GM18520 (cell line): ENCODE measurements around the gene RNF168.
A peak's percentile ranks its signal among the peaks of the same experiment; 100 is the strongest.
"Not testable (repeated sequence)": the region's sequence is repeated elsewhere in the genome, so short reads cannot be mapped to it uniquely, and the experiment has no call there.

ENCODE experiments used
- ATAC-seq: cut with Tn5 transposase; IDR thresholded peaks from one replicate; pipeline ENCODE4 v1.9.1; 2021; ENCODE audit not compliant: unreplicated experiment

RNF168 gene, protein sequence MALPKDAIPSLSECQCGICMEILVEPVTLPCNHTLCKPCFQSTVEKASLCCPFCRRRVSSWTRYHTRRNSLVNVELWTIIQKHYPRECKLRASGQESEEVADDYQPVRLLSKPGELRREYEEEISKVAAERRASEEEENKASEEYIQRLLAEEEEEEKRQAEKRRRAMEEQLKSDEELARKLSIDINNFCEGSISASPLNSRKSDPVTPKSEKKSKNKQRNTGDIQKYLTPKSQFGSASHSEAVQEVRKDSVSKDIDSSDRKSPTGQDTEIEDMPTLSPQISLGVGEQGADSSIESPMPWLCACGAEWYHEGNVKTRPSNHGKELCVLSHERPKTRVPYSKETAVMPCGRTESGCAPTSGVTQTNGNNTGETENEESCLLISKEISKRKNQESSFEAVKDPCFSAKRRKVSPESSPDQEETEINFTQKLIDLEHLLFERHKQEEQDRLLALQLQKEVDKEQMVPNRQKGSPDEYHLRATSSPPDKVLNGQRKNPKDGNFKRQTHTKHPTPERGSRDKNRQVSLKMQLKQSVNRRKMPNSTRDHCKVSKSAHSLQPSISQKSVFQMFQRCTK

DNA sequence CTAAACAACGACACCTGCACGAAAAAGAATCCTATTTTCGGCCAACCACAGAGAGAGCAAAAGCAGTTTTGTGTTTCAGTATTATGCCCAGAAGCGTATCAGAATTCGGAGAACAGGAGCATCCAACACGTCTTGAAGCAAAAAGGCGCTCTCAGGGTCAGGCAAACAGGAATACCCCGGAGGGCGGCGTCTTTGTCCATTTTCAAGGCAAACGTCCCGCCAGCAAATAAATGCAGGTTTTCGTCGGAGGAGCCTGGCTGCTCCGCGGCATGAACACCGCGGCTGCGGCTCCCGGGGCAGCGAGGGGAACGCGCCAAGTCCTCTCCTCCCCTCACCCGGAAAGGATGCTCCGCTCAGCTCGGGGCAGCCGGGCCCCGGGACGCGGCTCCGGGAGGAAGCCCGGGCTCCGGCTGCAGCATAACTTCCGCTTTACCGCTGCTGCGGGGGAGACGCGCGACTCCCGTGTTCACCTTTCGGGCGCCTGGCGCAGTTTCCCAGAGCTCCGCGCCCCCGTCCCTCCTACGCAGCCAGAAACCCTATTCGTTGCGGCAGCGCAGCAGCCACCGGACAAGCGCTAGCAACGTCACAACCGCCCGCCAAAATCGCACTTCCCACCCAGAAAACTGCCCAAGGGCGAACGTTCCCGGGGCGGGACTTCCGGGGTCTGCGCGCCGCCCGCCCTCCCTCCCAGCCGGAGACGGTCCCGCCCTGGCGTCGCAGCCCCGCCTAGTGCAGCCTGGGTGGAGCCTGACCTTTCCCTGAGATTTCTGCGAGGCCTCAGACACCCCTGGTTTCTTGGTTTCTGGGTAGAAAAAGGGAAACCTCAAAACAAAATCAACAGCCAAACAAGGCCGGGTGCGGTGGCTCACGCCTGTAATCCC lies at the start of gene RNF168:
Gene RNF168 (minus strand): TSS at position 573 of the 881 bp plus-strand sequence. CDS start 595 bp downstream, outside the sequence.
- peak; percentile 66 for ATAC-seq

DNA sequence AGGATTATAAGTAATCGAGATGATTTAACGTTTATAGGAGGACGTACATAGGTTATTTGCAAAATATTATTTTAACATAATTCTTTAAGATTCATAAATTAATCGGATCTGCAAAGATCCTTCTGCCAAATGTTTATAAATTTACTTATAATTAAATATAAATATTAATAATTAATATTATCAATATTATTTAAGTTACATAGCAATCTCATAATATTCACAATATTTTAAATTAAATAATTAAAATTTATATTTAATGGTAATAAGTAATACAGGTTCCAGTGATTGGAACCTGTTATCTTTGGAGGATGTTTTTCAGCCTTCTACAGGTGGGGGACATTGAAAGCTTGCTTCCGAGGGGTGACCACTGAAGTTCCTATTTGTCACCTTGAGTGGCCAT lies 48.7 kb upstream of the RNF168 start:
- ATAC-seq, result no peak

DNA sequence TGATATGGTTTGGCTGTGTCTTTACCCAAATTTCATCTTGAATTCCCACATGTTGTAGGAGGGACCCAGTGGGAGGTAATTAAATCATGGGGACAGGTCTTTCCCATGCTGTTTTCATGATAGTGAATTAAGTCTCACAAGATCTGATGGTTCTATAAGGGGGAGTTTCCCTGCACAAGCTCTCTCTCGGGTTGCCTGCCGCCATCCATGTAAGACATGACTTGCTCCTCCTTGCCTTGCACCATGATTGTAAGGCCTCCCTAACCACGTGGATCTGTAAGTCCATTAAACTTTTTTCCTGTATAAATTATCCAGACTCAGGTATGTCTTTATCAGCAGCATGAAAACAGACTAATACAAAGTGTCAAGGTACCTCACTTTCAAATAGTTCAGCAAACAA lies 46.6 kb upstream of the RNF168 start:
- ATAC-seq, result not testable (repeated sequence)

DNA sequence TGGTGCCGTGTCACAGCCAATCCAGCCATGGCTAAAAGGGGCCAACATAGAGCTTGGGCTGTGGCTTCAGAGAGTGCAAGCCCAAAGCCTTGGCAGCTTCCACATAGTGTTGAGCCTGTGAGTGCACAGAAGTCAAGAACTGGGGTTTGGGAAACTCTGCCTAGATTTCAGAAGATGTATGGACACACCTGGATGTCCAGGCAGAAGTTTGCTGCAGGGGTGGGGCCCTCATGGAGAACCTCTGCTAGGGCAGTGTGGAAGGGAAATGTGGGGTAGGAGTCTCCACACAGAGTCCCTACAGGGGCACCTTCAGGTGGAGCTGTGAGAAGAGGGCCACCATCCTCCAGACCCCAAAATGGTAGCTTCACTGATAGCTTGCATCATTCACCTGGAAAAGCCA lies 45.7 kb upstream of the RNF168 start:
- ATAC-seq, result not testable (repeated sequence)

DNA sequence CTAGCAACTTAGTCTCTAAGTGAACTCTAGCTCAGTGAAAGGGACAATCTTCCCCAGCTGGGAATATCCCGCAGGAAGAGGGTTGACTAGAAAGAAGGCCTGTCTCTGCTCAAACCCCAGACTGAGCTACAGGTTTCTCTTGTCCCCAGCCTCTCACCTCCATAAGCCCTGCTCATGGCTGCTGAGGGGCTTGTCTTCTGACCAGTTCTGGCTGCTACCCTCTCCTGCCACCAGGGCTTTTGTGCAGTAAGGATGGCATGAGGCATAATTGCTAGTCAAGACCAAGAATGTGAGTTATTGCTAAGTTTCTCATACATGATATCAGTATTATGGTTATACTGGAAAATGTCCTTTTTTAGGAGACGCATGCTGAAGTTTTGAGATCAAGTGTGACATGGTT lies 43.5 kb upstream of the RNF168 start:
- no peak for ATAC-seq

DNA sequence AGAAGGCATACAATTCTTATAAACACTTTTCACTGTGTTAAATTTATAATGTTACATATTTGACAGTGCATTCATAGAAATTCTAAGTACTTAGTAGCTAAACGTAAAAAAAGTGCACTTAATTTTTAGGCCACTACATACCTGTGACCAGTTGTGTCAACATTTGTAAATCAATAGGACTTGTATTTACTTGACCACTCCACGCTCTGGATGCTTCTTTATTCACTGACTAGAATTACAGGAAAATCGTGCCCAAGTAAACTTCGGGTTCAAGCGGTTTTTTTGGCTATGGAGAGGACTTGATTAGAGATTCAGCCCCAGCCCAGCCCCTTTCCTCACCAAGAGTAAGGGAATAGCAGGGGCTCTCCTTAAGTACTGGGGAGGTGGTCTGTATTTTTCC lies 43.0 kb upstream of the RNF168 start:
- no peak for ATAC-seq

DNA sequence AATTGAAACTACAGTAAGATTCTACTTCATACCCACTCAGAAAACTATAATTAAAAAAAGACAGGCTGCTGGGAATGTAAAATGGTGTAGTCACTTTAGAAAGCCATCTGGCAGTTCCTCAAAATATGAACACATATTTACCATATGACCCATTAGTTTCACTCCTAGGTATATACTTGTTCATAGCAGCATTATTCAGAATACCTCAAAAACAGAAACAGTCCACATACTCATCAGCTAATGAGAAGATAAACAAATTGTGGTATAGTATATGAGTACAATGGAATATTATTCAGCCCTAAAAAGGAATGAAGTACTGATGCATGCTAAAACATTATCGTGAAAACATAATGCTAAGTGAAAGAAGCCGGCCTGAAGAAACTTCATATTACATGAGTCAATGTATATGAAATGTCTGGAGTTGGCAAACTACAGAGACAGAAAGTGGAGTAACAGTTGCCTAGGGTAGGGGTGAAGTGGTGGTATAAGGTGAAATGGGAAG lies 41.0 kb upstream of the RNF168 start:
- ATAC-seq, result no peak

DNA sequence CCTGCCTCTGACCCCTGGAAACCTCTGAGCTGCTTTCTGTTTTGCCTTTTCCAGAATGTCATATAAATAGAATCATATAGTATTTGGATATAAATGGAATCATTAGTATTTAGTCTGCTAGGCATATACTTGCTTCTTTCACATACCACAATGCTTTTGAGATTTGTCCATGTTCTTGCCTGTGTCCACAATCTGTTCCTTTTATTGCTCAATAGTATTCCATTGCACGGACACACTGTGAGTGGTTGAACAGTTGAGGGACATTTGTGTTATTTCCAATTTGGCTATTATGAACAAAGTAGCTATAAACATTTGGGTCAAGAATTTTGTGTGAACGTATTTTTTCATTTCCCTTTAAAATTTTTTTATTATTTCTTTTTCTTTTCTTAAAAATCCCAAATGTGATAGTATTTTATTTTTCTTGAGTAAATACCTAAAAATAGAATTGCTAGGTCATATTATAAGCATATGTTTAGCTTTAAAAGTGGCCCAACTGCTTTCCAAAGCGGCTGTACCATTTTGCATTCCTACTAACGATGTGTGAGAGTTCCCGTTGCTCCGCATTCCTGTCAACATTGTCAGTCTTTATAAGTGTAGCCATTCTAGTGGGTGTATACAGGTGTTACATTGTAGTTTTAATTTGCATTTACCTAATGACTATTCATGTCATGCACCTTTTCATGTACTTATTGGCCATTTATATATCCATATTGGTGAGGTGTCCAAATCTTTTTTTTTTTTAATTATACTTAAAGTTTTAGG lies 38.3 kb upstream of the RNF168 start:
- no peak for ATAC-seq

DNA sequence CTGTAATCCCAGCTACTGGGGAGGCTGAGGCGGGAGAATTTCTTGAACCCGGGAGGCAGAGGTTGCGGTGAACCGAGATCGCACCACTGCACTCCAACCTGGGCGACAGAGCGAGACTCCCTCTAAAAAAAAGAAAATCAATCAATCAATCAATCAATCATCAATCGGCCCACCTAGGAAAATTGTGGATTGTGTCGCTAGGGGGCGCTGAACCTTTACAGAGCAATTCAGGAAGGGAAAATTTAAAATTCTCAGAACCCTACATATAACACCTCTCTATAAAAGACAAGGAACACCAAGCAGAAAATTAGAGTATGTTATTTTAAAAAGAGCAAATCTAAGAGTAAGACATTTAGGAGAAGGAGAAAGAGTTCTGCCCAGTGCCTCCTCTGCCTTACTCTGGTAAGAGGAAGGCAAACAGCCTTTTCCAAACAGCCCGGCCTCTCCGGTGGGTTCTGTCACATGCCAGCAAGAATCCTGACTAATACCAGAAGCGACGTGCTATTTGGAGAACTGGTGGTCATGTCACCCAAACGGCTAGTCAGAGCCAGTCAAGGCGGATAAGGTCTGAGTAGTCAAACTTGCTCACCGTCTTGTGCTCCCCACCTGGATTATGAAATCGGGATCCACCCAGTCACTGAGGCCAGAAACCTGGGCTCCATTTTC lies 33.9 kb upstream of the RNF168 start:
- no peak for ATAC-seq

DNA sequence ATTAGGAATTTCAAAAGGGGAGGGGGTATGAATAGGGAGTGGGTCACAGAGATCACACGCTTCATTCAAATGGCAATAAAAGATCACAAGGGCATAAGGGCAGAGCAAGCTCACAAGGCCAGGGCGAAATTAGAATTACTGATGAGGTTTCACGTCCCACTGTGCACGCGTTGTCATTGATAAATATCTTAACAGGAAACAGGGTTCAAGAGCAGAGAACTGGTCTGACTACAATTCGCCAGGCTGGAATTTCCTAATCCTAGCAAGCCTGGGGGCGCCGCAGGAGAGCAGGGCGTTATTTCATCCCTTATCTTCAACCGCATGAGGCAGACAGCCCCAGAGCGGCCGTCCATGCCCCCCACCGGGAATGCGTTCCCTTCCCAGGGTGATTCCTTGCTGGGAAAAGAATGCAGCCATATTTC lies 29.7 kb upstream of the RNF168 start:
- no peak for ATAC-seq

DNA sequence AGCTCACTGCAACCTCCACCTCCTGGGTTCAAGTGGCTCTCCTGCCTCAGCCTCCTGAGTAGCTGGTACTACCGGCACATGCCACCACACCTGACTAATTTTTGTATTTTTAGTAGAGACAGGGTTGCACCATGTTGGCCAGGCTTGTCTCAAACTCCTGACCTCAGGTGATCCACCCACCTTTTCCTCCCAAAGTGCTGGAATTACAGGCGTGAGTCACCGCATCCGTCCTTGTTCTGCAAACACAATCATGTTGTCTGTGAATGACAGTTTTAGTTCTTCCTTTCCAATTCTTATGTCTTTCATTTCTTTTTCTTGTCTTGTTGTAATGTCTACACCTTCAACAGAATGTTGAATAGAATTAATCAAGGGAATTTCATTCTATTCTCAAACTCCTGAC lies 27.9 kb upstream of the RNF168 start:
- ATAC-seq, result no peak

DNA sequence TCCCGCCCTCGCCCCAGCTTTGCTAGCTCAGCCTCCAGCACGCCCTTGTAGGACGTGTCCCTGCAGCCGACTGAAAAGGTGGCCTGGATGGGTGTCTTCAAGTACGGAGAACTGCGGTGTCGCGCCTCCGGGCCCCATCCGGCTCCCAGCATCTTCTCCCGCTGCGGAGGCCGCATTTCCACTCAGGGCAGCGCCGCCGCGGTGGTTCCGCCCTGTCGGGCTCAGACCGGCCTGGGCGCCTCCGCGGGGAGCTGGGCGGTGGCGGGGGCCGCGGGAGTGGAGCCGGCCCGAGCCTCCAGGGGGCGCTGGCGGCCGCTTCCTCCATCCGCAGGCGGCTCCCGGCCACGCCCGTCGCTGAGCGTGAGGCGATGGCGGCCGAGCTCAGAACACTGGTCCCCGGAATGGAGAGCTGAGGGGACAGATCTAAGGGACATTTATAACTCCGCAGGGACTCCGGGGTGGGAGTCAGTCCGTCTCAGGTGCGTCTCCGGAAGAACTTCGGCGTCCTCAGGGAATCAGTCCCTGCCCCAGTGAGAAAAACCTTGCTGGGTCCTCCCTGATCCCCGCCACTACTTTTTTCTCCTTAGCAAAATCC lies 25.2 kb upstream of the RNF168 start:
- peak; percentile 52 for ATAC-seq

DNA sequence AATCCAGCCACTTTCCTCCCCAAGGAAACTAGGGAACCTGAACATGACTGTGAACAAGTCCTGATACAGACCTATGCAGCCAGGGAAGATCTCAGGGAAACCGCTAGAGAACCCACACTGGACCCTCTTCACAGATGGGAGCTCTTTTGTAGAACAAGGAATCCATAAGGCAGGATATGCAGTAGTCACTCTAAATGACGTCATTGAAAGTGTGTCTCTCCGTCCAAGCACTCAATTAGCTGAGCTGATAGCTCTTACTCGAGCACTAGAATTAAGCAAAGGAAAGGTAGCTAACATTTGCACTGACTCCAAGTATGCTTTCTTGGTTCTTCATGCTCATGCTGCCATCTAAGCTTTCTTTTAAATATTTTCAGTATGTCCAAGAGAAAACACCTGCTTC lies 21.6 kb upstream of the RNF168 start:
- no peak for ATAC-seq

DNA sequence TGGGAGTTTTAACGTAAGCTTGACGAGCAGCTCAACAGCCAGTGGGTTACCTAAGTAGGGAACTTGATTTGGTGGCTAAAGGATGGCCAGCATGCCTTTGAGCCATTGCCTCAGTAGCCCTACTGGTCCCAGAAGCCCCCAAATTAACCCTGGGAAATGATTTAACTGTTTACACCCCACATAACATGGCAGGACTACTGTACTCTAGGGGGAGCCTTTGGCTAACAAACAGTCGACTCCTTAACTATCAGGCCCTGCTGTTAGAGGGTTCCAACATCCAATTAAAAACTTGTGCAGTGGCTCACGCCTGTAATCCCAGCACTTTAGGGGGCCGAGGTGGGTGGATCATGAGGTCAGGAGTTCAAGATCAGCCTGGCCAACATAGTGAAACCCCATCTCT lies 21.0 kb upstream of the RNF168 start:
- no peak for ATAC-seq

DNA sequence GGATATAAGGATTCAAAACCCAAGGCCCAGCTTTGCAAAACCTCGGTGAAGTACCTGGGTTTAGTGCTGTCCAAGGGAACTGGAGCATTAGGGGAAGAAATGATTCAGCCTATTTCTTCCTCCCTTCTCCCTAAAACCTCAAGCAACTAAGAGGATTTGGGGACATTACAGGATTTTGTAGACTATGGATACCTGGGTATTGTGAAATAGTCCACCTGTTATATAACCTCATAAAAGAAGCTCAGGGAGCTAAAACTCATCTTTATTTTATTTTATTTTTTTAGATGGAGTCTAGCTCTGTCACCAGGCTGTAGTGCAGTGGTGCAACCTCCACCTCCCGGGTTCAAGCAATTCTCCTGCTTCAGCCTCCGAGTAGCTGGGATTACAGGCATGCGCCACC lies 20.3 kb upstream of the RNF168 start:
- ATAC-seq, result no peak

DNA sequence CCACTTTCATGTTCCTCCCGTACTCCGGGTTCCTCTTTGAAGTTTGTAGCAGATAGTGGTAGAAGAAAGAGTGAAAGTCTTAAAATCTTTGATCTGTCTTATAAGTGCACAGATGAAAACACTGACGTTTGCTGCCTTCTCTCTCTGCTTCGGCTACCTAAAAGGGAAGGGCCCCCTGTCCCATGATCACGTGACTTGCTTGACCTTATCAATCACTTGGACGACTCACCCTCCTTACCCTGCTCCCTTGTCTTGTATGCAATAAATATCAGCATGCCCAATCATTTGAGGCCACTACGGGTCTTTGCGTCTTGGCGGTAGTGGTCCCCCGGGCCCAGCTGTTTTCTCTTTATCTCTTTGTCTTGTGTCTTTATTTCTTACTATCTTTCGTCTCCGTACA lies 17.7 kb upstream of the RNF168 start:
- not testable (repeated sequence) for ATAC-seq

DNA sequence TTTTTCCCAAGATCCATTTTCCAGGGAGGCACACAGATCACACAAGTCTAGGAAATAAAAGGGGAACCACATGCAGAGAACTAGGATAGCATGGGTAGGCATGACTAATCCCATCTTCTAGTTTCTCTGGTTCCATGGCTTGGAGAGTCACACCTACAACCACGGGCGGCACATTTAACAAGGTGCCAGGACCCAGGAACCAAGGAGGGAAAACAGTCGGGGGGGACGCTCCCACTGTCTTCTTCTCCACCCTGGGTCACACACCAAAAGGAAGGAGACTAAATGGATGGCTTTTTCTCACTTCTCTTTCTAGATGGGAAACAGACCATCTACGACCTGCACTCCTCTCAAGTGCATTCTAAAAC lies 16.1 kb upstream of the RNF168 start:
- no peak for ATAC-seq

DNA sequence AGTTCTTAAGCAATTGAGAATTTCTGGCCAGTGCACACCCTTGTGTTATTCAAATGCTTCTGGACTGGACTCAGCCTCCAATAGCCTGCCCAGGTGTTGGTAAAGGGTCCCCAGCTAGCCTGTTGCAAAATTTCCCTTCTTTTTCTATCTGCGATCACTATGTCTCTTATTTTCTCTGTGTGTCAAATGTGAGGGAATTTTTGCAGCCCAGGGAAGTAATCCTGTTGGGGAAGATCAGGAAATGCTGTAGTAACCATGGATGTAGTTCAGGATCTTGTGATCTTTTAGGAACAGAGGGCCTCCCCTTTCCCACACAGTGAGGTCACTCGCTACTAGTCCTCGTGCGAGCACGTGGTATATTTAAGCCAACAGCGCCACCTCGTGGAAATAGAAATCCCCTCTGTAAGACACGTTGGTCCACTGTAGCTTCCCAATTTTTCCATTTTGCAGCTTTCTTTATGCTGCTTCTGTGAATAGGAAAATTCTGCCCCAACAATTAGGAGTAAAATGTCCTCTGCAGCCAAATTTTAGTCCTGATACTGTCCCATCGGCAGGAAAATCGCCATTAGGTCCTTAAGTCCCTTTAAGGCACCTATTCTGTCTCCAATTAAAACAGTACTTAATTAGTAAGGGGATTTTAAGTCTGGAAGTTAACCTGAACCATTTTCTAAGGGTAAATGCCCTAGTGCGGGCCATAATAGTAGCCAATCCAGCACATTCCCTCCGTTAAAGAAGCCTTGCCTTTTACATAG lies 15.6 kb upstream of the RNF168 start:
- ATAC-seq, result no peak

DNA sequence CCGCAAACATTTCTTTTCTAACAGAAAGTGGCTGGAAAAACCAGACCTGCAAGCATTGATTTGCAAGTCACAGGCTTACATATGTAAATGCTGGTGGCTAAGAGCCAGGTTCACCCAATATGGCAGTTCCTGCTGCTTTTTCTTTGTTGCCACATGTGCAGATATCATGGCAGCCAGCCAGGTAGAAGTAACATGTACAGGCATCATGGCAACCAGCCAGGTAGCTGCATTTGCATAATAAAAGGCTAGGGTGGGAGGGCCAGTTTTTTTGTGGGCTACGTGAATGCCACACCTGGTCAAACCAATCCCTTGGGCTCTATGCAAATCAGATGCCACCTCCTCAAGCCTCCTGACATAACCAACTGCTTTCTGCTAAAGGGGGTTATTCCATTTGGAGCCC lies 14.4 kb upstream of the RNF168 start:
- no peak for ATAC-seq
